A673 (cell line): Measurements from ENCODE around the gene CACNG3.

Source experiments
- CTCF ChIP-seq: fragments of 300-800, 200-600 bp; sonication (generic); conservative IDR thresholded peaks from 2 replicates; pipeline ENCODE4 v1.5.1; 2017; ENCODE audit warnings: low read depth, mild to moderate bottlenecking, antibody characterized with exemption, low read length, moderate library complexity, mixed read lengths
- EZH2 ChIP-seq: fragments of 200-600 bp; sonication (generic); IDR thresholded peaks from 2 replicates; pipeline ENCODE4 v1.6.1; 2017; ENCODE audit warnings: borderline replicate concordance, low read depth, mild to moderate bottlenecking, mixed read lengths, antibody characterized with exemption, low read length; ENCODE audit not compliant: poor library complexity, severe bottlenecking

- no peak for TF ChIP-seq CTCF
- TF ChIP-seq EZH2: no peak
Measured at GRCh38 chr16:24297375-24297774, 41.2 kb downstream of the CACNG3 start.
